IPS DF 6.9 (cell line): Measurements from ENCODE around the gene SIX4.

Source experiments
- DNase-seq: peaks from one replicate; pipeline ENCODE4 v3.0.0-alpha.2; 2013; ENCODE audit warnings: low read depth, low spot score
- H3K27ac ChIP-seq: one replicate; pipeline ENCODE4 v1.5.1; 2013; ENCODE audit warnings: low read length, control low read depth
- H3K27me3 ChIP-seq: 2 replicates; pipeline ENCODE4 v1.6.1; 2013; ENCODE audit warnings: mild to moderate bottlenecking, low read length; ENCODE audit not compliant: control insufficient read depth, insufficient read depth
- H3K36me3 ChIP-seq: 2 replicates; pipeline ENCODE4 v1.6.1; 2013; ENCODE audit warnings: low read length; ENCODE audit not compliant: control insufficient read depth, insufficient read depth
- H3K4me1 ChIP-seq: 2 replicates; pipeline ENCODE4 v1.6.1; 2013; ENCODE audit warnings: low read length; ENCODE audit not compliant: control insufficient read depth, insufficient read depth
- H3K4me3 ChIP-seq: 2 replicates; pipeline ENCODE4 v1.5.1; 2013; ENCODE audit warnings: mild to moderate bottlenecking, low read length
- H3K9me3 ChIP-seq: 2 replicates; pipeline ENCODE4 v1.6.1; 2013; ENCODE audit warnings: low read length, inconsistent platforms; ENCODE audit not compliant: control insufficient read depth, insufficient read depth
- WGBS: extraction: QIAGEN DNeasy Blood & Tissue Kit; methylation state at CpG from one replicate; pipeline ENCODE4 v1.1.7; 2013; ENCODE audit warnings: mixed read lengths, missing lambda C conversion rate; ENCODE audit not compliant: insufficient read length, insufficient coverage; 5-methylcytosine and 5-hydroxymethylcytosine counted together

Gene SIX4

DNA sequence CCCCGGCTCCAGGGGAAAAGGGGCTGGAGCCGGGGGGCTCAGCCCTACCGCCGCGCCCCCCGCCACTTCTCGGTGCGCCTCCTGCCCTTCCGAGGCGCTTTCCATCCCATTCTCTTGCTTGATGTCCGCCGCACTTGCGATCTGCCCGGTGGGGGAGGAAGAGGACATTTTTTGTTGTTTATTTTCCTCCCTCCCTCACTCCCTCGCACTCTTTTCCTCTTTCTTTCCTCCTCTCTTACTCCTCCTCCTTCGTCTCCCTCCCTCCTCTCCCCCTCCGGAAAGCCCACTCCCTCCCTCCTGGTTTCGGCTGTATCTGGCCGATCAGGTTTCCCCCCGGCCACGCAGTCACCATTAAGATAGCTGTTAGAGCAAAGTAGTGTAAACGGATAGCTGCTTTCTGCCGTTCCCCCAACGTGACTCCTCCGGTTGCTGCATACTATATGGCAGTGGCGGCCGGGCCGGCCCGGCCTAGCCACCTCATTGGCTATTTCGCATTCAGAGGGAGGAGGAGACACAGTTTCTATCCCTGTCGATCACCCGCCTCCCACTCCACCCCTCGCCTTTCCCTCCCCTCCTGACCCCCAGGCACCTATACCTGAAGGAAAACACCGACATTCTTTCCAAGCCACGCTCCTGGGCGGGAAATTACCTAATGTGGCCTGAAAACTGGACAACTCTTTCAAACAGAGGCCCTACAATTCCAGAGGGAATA lies at the start of gene SIX4:
Gene SIX4, minus strand, starts transcription at position 445 of the 712 bp plus-strand sequence. Its CDS starts 277 bp downstream, at position 168.
- no peaks in the 10 kb centered on the region for H3K27me3 ChIP-seq
- H3K9me3 ChIP-seq: no peaks in the 10 kb centered on the region
- H3K4me1 ChIP-seq: peaks cover 2% of the 10 kb centered on the region; the same call in 1 of the 2 replicates
- WGBS: no CpG with 5 or more reads among the region's 36 CpGs
- peak; percentile 91 for DNase-seq
- peaks cover 6% of the 10 kb centered on the region for H3K36me3 ChIP-seq
- no peak within 1 kb of the TSS for H3K27ac ChIP-seq
- peak within 1 kb of the TSS; percentile 88 for H3K4me3 ChIP-seq

DNA sequence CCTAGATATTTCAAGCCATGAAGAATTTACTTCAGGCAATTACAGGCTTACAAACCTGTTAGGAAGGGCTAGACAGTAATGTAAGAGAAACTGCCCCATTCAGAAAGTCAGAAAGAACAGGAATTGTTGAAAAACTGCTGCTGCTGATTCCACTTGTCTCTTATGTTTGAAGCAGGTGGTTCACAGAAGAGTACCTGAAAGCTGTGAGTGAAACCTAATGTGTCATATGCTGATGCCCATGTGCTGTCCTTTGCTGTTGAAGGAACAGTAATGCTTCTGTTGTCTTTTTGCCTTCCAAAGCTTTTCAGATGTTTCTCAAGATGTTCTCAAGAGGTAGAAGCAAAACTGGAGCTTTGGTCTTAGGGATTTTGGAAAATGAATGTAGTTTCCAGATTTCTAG lies 49.4 kb upstream of the SIX4 start:
- no peak overlapping the region for H3K27ac ChIP-seq
- DNase-seq: no peak
- H3K27me3 ChIP-seq: no peaks in the 10 kb centered on the region
- no peaks in the 10 kb centered on the region for H3K36me3 ChIP-seq
- H3K4me1 ChIP-seq: peaks cover 2% of the 10 kb centered on the region; the same call in 1 of the 2 replicates
- no peaks in the 10 kb centered on the region for H3K9me3 ChIP-seq
- H3K4me3 ChIP-seq: no peak overlapping the region

DNA sequence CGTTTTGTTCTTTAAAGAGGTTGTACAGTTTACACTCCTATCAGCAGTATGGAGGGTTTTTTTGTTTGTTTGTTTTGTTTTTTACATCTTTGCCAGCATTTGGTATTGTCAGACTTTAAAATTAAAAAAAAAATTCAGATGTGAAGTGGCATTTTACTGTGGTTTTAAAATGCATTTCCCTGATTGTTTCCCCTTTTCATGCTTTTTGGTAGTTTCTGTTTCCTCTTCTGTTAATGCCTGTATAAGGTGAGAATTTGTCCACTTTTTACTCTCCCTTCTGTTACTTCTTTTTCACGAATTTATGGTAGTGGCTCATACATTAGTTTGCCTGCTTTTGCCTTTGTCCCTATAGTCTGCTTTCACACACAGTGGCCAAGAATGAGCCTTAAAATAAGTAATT lies 47.0 kb upstream of the SIX4 start:
- DNase-seq: no peak
- H3K9me3 ChIP-seq: no peaks in the 10 kb centered on the region
- no peak overlapping the region for H3K27ac ChIP-seq
- WGBS: no CpG with 5 or more reads among the region's 2 CpGs
- H3K4me1 ChIP-seq: peaks cover 2% of the 10 kb centered on the region; the same call in 1 of the 2 replicates
- no peaks in the 10 kb centered on the region for H3K27me3 ChIP-seq
- no peak overlapping the region for H3K4me3 ChIP-seq
- no peaks in the 10 kb centered on the region for H3K36me3 ChIP-seq

DNA sequence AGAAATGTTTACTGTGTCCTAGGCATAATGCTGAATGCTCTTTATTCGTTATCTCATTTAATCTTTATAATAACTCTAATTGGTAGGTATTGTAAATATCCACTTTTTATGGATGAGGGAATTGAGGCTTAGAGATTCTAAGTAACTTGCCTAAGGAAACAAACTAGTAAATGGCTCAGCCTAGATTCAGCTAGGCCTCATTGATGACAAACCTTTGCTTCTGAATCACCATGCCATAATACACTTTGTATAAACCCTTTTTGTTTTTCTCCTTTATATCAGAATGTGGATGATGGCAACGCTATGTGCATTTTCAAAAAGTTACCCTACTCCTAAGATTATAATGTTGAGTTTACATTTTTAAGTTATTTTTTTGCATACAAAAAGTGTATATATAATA lies 44.5 kb upstream of the SIX4 start:
- H3K9me3 ChIP-seq: no peaks in the 10 kb centered on the region

GRCh38 chr14:60760644-60761364 lies 36.7 kb upstream of the SIX4 start:
- Histone ChIP-seq H3K4me1 (no peaks in the 10 kb centered on the region; the same call in 1 of the 2 replicates), H3K27ac (no peak overlapping the region), H3K27me3 (no peaks in the 10 kb centered on the region), H3K9me3 (no peaks in the 10 kb centered on the region), H3K36me3 (no peaks in the 10 kb centered on the region), H3K4me3 (no peak overlapping the region)
- WGBS: no CpG with 5 or more reads among the region's 3 CpGs
- peak; percentile 68 for DNase-seq

More for the DNA sequence above, 44.5 kb upstream of the SIX4 start:
- WGBS: no CpG with 5 or more reads among the region's 2 CpGs
- no peaks in the 10 kb centered on the region for H3K27me3 ChIP-seq
- H3K27ac ChIP-seq: no peak overlapping the region
- H3K36me3 ChIP-seq: no peaks in the 10 kb centered on the region
- no peak for DNase-seq
- peaks cover under 1% of the 10 kb centered on the region; the same call in 1 of the 2 replicates for H3K4me1 ChIP-seq
- no peak overlapping the region for H3K4me3 ChIP-seq

GRCh38 chr14:60760209-60760608 lies 36.1 kb upstream of the SIX4 start:
- H3K27ac ChIP-seq: no peak overlapping the region
- no peak for DNase-seq
- no peaks in the 10 kb centered on the region for H3K36me3 ChIP-seq
- WGBS: no CpG with 5 or more reads among the region's 1 CpG
- no peaks in the 10 kb centered on the region for H3K9me3 ChIP-seq
- no peak overlapping the region for H3K4me3 ChIP-seq
- no peaks in the 10 kb centered on the region; the same call in 1 of the 2 replicates for H3K4me1 ChIP-seq
- H3K27me3 ChIP-seq: no peaks in the 10 kb centered on the region

- H3K9me3 ChIP-seq: no peaks in the 10 kb centered on the region
- no CpG with 5 or more reads among the region's 2 CpGs for whole genome bisulfite sequencing
- no peak for DNase-seq
- no peak overlapping the region for H3K27ac ChIP-seq
- no peaks in the 10 kb centered on the region; the same call in 1 of the 2 replicates for H3K4me1 ChIP-seq
- no peaks in the 10 kb centered on the region for H3K36me3 ChIP-seq
- no peaks in the 10 kb centered on the region for H3K27me3 ChIP-seq
- no peak overlapping the region for H3K4me3 ChIP-seq
These were observed 34.7 kb upstream of the SIX4 start for GRCh38 chr14:60758885-60759284.

DNA sequence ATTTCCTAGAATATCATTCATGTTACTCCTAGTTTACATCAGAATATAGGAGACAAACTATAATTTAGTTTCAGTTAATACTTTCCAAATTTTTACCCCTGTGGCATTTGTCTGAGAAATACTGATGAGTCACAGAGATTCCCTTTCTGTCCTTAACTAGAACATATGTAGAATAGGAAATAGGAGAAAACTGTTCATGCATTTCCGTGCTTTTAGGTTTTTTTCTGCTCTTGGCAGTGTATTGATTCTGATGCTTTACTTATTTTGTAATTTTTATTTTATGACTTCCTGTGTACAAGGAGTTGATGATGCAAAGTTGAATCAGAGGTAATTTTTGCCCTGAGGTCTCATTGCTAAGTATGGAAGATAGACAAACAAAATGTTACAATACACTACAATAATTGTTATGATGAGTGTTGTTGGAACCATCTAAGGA lies 33.4 kb upstream of the SIX4 start:
- DNase-seq: no peak
- Histone ChIP-seq H3K36me3 (no peaks in the 10 kb centered on the region), H3K4me3 (no peak overlapping the region), H3K27me3 (no peaks in the 10 kb centered on the region), H3K27ac (no peak overlapping the region), H3K9me3 (no peaks in the 10 kb centered on the region), H3K4me1 (no peaks in the 10 kb centered on the region; the same call in 1 of the 2 replicates)
- no CpG with 5 or more reads among the region's 1 CpG for WGBS

GRCh38 chr14:60756847-60757246 lies 32.7 kb upstream of the SIX4 start:
- no peaks in the 10 kb centered on the region for H3K27me3 ChIP-seq
- no peak overlapping the region for H3K4me3 ChIP-seq
- no peaks in the 10 kb centered on the region for H3K9me3 ChIP-seq
- no peak overlapping the region for H3K27ac ChIP-seq
- DNase-seq: no peak
- no peaks in the 10 kb centered on the region; the same call in 1 of the 2 replicates for H3K4me1 ChIP-seq
- H3K36me3 ChIP-seq: no peaks in the 10 kb centered on the region
- WGBS: 100% methylated on average over 1 of the region's 1 CpG

DNA sequence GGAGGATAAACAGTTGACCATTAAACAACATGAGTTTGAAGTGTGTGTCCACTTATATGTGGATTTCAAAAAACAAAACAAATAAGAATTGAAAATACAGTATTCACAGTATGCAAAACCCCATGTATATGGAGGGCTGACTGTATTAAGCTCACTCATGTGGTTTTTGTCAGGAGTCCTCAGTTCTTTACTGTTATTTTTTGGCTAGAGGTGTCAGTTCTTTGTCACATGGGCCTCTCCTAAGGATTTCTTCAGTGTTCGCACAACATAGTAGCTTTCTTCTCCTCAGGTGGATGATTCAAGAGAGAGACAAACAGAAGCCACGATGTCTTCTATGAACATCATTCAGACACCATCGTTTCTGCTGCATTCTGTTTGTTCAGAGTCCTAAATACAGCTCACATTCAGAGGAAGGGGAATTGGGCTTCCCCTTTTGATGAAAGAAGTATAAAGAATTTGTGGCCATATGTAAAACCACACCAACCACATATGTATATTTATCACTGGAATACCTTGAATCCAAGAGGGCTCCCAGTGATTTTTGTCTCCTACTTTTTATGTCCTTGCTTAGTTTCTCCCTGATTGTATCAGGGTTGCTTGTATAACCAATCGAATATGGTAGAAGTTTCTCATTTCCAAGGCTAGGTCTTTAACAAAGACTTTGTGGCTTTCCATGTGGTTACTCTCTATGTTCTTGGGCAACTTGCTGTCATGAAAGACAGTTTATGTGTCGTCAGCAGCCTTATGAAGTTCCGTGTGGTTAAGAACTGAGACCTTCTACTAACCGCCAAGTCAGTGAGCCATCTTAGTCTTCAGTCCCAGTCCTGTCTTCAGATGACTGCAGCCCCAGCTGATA lies 29.3 kb upstream of the SIX4 start:
- no peak overlapping the region for H3K27ac ChIP-seq
- no peaks in the 10 kb centered on the region for H3K36me3 ChIP-seq
- no peak for DNase-seq
- no peaks in the 10 kb centered on the region; the same call in 1 of the 2 replicates for H3K4me1 ChIP-seq
- H3K27me3 ChIP-seq: no peaks in the 10 kb centered on the region
- no CpG with 5 or more reads among the region's 7 CpGs for WGBS
- H3K4me3 ChIP-seq: no peak overlapping the region
- H3K9me3 ChIP-seq: no peaks in the 10 kb centered on the region
